H1 (cell line): ENCODE results near the gene COL28A1. TPM values are rescaled to one million over a fixed set of nuclear protein-coding genes. Genes with fewer than 3 reads are reported as not detected.

ENCODE experiments used
- HDAC2 ChIP-seq, 2 experiments: fragments of 300-600 bp in 1 of 2; sonication (generic) in 1 of 2; IDR thresholded peaks; 2 replicates each; pipeline ENCODE4 v1.6.1; 2011 to 2012; ENCODE audit warnings: low read depth in 2 of 2, low read length in 2 of 2, mild to moderate bottlenecking in 2 of 2, moderate library complexity in 2 of 2, borderline replicate concordance in 1 of 2, inconsistent platforms in 1 of 2
- HDAC6 ChIP-seq: IDR thresholded peaks from one replicate; pipeline ENCODE4 v1.7.1; 2012; ENCODE audit warnings: low read depth, mild to moderate bottlenecking, inconsistent platforms, low read length, moderate library complexity
- PHF8 ChIP-seq: fragments of 200-600 bp; sonication (generic); conservative IDR thresholded peaks from 2 replicates; pipeline ENCODE4 v1.7.1; 2012; ENCODE audit warnings: low read depth, mild to moderate bottlenecking, inconsistent platforms, low read length, moderate library complexity
- POLR2AphosphoS5 ChIP-seq: IDR thresholded peaks from 2 replicates; pipeline ENCODE4 v1.6.1; 2011; ENCODE audit warnings: low read depth, low read length
- TEAD4 ChIP-seq: IDR thresholded peaks from 2 replicates; pipeline ENCODE4 v1.6.1; 2012; ENCODE audit warnings: low read depth, low read length, inconsistent platforms, mixed read lengths
- polyA plus RNA-seq, 7 experiments: library from polyadenylated mRNA; depleted of rRNA in 3 of 7; stranded (reverse) in 5 of 7; unstranded in 2 of 7; fragments of >200 nt in 5 of 7; fragments of 200-250 nt in 2 of 7; gene quantifications; 1 replicate in 5 of 7; 2 replicates in 1 of 7; 4 replicates in 1 of 7; pipeline versions ENCODE4 v1.2.1 to v1.2.3, GENCODE V29; 2011 to 2013; ENCODE audit warnings: missing spikeins in 2 of 7, mixed read lengths in 2 of 7
- total RNA-seq: library from RNA; stranded (reverse); fragmentation: NEBNext Ultra II Directional; extraction: Animal tissue kit (Norgen Biotek cat#: 25700); gene quantifications from 2 replicates; pipeline ENCODE4 v1.2.1, GENCODE V29; 2021
- TF ChIP-seq, protein P1 (sequence below): fragments of 300-600 bp; sonication (generic); IDR thresholded peaks from 2 replicates; pipeline ENCODE4 v1.7.1; 2012; ENCODE audit warnings: low read length, moderate library complexity, mild to moderate bottlenecking, inconsistent platforms; ENCODE audit not compliant: insufficient replicate concordance

The COL28A1 gene
- total and polyA plus RNA-seq, 2 of the 8 experiments (the other 6 are each of a cell fraction or from before 2014, with no cell fraction given) = 0.22 to 0.38 TPM

DNA sequence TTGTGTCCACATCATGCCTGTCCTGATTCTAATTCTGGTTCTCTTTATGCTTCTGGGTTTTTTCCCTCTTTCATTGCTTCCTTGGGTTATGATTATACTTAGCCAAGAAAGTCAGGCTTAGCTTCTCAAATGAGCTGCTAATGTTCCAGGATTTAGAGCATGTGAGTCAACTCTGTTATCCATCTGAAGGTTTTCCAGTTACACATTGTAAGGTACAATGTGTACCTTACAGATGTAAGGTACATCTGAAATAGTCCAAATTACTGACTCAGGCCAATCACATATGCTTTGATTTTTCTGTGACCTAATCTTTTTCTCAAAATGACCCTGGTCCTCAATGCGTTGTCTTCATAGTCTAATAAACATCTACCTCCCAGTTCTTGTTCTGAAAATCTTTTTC is 17.7 kb upstream of the COL28A1 start (continued):
- TF ChIP-seq, protein P1, sequence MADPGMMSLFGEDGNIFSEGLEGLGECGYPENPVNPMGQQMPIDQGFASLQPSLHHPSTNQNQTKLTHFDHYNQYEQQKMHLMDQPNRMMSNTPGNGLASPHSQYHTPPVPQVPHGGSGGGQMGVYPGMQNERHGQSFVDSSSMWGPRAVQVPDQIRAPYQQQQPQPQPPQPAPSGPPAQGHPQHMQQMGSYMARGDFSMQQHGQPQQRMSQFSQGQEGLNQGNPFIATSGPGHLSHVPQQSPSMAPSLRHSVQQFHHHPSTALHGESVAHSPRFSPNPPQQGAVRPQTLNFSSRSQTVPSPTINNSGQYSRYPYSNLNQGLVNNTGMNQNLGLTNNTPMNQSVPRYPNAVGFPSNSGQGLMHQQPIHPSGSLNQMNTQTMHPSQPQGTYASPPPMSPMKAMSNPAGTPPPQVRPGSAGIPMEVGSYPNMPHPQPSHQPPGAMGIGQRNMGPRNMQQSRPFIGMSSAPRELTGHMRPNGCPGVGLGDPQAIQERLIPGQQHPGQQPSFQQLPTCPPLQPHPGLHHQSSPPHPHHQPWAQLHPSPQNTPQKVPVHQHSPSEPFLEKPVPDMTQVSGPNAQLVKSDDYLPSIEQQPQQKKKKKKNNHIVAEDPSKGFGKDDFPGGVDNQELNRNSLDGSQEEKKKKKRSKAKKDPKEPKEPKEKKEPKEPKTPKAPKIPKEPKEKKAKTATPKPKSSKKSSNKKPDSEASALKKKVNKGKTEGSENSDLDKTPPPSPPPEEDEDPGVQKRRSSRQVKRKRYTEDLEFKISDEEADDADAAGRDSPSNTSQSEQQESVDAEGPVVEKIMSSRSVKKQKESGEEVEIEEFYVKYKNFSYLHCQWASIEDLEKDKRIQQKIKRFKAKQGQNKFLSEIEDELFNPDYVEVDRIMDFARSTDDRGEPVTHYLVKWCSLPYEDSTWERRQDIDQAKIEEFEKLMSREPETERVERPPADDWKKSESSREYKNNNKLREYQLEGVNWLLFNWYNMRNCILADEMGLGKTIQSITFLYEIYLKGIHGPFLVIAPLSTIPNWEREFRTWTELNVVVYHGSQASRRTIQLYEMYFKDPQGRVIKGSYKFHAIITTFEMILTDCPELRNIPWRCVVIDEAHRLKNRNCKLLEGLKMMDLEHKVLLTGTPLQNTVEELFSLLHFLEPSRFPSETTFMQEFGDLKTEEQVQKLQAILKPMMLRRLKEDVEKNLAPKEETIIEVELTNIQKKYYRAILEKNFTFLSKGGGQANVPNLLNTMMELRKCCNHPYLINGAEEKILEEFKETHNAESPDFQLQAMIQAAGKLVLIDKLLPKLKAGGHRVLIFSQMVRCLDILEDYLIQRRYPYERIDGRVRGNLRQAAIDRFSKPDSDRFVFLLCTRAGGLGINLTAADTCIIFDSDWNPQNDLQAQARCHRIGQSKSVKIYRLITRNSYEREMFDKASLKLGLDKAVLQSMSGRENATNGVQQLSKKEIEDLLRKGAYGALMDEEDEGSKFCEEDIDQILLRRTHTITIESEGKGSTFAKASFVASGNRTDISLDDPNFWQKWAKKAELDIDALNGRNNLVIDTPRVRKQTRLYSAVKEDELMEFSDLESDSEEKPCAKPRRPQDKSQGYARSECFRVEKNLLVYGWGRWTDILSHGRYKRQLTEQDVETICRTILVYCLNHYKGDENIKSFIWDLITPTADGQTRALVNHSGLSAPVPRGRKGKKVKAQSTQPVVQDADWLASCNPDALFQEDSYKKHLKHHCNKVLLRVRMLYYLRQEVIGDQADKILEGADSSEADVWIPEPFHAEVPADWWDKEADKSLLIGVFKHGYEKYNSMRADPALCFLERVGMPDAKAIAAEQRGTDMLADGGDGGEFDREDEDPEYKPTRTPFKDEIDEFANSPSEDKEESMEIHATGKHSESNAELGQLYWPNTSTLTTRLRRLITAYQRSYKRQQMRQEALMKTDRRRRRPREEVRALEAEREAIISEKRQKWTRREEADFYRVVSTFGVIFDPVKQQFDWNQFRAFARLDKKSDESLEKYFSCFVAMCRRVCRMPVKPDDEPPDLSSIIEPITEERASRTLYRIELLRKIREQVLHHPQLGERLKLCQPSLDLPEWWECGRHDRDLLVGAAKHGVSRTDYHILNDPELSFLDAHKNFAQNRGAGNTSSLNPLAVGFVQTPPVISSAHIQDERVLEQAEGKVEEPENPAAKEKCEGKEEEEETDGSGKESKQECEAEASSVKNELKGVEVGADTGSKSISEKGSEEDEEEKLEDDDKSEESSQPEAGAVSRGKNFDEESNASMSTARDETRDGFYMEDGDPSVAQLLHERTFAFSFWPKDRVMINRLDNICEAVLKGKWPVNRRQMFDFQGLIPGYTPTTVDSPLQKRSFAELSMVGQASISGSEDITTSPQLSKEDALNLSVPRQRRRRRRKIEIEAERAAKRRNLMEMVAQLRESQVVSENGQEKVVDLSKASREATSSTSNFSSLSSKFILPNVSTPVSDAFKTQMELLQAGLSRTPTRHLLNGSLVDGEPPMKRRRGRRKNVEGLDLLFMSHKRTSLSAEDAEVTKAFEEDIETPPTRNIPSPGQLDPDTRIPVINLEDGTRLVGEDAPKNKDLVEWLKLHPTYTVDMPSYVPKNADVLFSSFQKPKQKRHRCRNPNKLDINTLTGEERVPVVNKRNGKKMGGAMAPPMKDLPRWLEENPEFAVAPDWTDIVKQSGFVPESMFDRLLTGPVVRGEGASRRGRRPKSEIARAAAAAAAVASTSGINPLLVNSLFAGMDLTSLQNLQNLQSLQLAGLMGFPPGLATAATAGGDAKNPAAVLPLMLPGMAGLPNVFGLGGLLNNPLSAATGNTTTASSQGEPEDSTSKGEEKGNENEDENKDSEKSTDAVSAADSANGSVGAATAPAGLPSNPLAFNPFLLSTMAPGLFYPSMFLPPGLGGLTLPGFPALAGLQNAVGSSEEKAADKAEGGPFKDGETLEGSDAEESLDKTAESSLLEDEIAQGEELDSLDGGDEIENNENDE = no peak
- TF ChIP-seq HDAC2 (IDR thresholded peaks at IDR 0.05; ENCODE audit: borderline replicate concordance in 1 of 2, low read depth in 2 of 2, low read length in 2 of 2) (no peak), PHF8 (no peak), TEAD4 (no peak), POLR2AphosphoS5 (no peak), HDAC6 (no peak)
